ENCODE measurements around the gene PKNOX2. TPM values are rescaled to one million over a fixed set of nuclear protein-coding genes. Genes with fewer than 3 reads are reported as not detected.

The PKNOX2 gene
- total and polyA plus RNA-seq, 10 of the 15 experiments (the other 5 are each of a cell fraction or from before 2014, with no cell fraction given): not detected

DNA sequence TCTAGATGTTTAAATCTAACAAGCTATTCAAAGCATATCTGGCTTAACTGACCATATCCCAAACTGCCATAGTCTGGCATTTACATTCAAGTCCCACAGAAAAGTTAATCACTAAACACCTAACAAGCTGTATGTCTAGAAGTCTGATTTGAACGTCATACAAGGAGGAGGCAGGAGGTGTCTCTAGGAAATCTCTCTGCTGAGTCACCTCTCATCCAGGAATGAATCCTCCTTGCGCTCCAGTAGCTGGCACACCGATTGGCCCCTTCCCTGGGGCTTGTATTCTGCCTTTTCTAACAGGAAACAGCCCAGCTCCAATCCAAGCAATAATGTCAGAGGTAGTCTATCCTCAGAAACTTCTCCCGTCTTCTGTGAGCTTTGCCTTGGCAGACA lies 299.7 kb downstream of the PKNOX2 start:
- in situ Hi-C loops (cut with MboI): no loop called here
- H3K27ac ChIP-seq (ENCODE audit: control insufficient read depth, insufficient read depth): no peak overlapping the region

DNA sequence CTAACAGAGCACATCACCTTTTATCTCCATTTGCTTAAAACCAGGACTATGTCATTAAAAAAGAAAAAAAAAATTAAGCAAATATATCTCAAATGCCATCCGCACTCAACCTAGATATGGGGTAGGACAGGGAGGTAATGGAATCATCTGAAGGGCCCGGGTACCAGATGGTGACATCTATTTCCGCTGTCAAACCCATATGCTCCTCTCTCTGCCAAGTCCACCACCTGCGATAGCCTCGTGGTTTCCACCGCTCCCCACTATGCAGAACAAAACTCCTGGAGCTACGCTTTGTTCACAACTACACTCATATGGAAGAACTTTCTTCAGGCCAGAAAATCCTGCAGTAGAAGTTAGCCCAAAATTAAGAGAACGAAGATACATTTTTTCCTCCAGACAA lies 300.1 kb downstream of the PKNOX2 start:
- POLR2A ChIA-PET: no interaction called here
- CTCF ChIA-PET: interaction anchor here (0.9 to 5.6 kb wide), 3 partner anchors 9 to 35 kb away, joined by 3 to 34 read pairs (median 3); no protein-coding TSS in a partner anchor
- SMC1A ChIA-PET (ENCODE audit: uncharacterized antibody, unreplicated experiment): no interaction called here
- DNase-seq (ENCODE audit: low read depth, low spot score): no peak
- Histone ChIP-seq H3K4me2 (ENCODE audit: control insufficient read depth, insufficient read depth) (no peak overlapping the region), H3K27ac (ENCODE audit: control insufficient read depth, insufficient read depth) (no peak overlapping the region), H3K36me3 (ENCODE audit: control insufficient read depth in 2 of 2, insufficient read depth in 2 of 2, low read length in 1 of 2) (no peaks in the 10 kb centered on the region; a peak in 1 of 4 replicates), H3K9me3 (replicated peaks; ENCODE audit: control insufficient read depth, insufficient read depth, low read length) (no peaks in the 10 kb centered on the region), H3K9ac (ENCODE audit: control insufficient read depth, insufficient read depth, low read length) (no peak overlapping the region), H4K20me1 (ENCODE audit: control insufficient read depth, insufficient read depth) (no peaks in the 10 kb centered on the region), H3K4me1 (ENCODE audit: control insufficient read depth, insufficient read depth, low read length) (no peaks in the 10 kb centered on the region), H2AFZ (ENCODE audit: control insufficient read depth, low read depth, low read length) (no peak overlapping the region), H3K27me3 (replicated peaks in 1 of 2; ENCODE audit: control insufficient read depth in 2 of 2, insufficient read depth in 2 of 2, low read length in 1 of 2) (no peaks in the 10 kb centered on the region), H3K79me2 (ENCODE audit: control insufficient read depth, insufficient read depth, low read length) (no peaks in the 10 kb centered on the region), H3K4me3 (no peak overlapping the region)
- no TSS peak for BruUV-seq (replicated peaks)
- RAD21 ChIA-PET (ENCODE audit: unreplicated experiment): no interaction called here
- in situ Hi-C loops (cut with MboI) (no loop called here), intact Hi-C loops (cut with micrococcal nuclease; ENCODE audit: unreplicated experiment) (no loop called here)
- WGBS (ENCODE audit: insufficient coverage, insufficient replicate concordance, low lambda C conversion rate, missing lambda C conversion rate): 65% methylated on average over 8 of the region's 8 CpGs
- no peak for FAIRE-seq
- no peak for ATAC-seq
- TF ChIP-seq, protein P1, sequence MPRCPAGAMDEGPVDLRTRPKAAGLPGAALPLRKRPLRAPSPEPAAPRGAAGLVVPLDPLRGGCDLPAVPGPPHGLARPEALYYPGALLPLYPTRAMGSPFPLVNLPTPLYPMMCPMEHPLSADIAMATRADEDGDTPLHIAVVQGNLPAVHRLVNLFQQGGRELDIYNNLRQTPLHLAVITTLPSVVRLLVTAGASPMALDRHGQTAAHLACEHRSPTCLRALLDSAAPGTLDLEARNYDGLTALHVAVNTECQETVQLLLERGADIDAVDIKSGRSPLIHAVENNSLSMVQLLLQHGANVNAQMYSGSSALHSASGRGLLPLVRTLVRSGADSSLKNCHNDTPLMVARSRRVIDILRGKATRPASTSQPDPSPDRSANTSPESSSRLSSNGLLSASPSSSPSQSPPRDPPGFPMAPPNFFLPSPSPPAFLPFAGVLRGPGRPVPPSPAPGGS (IDR thresholded peaks at IDR 0.05; ENCODE audit: borderline replicate concordance, insufficient read depth, low read depth, low read length, poor library complexity, severe bottlenecking): no peak
- TF ChIP-seq RAD21 (IDR thresholded peaks at IDR 0.05; ENCODE audit: insufficient read depth, low read depth, low read length) (no peak), CHD2 (IDR thresholded peaks at IDR 0.05; ENCODE audit: borderline replicate concordance, low read depth, low read length) (no peak), JUND (IDR thresholded peaks at IDR 0.05; ENCODE audit: low read depth, low read length) (no peak), EED (IDR thresholded peaks at IDR 0.05; ENCODE audit: low read depth) (no peak), SMARCA5 (IDR thresholded peaks at IDR 0.05) (no peak)
- TF ChIP-seq, protein P2, sequence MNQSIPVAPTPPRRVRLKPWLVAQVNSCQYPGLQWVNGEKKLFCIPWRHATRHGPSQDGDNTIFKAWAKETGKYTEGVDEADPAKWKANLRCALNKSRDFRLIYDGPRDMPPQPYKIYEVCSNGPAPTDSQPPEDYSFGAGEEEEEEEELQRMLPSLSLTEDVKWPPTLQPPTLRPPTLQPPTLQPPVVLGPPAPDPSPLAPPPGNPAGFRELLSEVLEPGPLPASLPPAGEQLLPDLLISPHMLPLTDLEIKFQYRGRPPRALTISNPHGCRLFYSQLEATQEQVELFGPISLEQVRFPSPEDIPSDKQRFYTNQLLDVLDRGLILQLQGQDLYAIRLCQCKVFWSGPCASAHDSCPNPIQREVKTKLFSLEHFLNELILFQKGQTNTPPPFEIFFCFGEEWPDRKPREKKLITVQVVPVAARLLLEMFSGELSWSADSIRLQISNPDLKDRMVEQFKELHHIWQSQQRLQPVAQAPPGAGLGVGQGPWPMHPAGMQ (IDR thresholded peaks at IDR 0.05; ENCODE audit: borderline replicate concordance): no peak
- TF ChIP-seq, protein P3, sequence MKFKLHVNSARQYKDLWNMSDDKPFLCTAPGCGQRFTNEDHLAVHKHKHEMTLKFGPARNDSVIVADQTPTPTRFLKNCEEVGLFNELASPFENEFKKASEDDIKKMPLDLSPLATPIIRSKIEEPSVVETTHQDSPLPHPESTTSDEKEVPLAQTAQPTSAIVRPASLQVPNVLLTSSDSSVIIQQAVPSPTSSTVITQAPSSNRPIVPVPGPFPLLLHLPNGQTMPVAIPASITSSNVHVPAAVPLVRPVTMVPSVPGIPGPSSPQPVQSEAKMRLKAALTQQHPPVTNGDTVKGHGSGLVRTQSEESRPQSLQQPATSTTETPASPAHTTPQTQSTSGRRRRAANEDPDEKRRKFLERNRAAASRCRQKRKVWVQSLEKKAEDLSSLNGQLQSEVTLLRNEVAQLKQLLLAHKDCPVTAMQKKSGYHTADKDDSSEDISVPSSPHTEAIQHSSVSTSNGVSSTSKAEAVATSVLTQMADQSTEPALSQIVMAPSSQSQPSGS (IDR thresholded peaks at IDR 0.05; ENCODE audit: low read length): no peak

More for the DNA sequence above, 299.7 kb downstream of the PKNOX2 start:
- H3K9ac ChIP-seq (ENCODE audit: control insufficient read depth, insufficient read depth, low read length): no peak overlapping the region
- H3K79me2 ChIP-seq (ENCODE audit: control insufficient read depth, insufficient read depth, low read length): no peaks in the 10 kb centered on the region
- no peaks in the 10 kb centered on the region for H4K20me1 ChIP-seq (ENCODE audit: control insufficient read depth, insufficient read depth)
- CTCF ChIA-PET: interaction anchor here (0.9 to 5.6 kb wide), 2 partner anchors 9 to 12 kb away, joined by 3 to 34 read pairs; no protein-coding TSS in a partner anchor
- H3K36me3 ChIP-seq (ENCODE audit: control insufficient read depth in 2 of 2, insufficient read depth in 2 of 2, low read length in 1 of 2): no peaks in the 10 kb centered on the region; a peak in 1 of 4 replicates
- intact Hi-C loops (cut with micrococcal nuclease; ENCODE audit: unreplicated experiment): no loop called here
- no peak overlapping the region for H3K4me2 ChIP-seq (ENCODE audit: control insufficient read depth, insufficient read depth)
- TF ChIP-seq RCOR1 (conservative IDR thresholded peaks at IDR 0.05; ENCODE audit: low read depth, low read length) (no peak), SMC3 (IDR thresholded peaks at IDR 0.05; ENCODE audit: borderline replicate concordance, low read length) (no peak), JUND (IDR thresholded peaks at IDR 0.05; ENCODE audit: low read depth, low read length) (no peak), EED (IDR thresholded peaks at IDR 0.05; ENCODE audit: low read depth) (no peak), ASH2L (IDR thresholded peaks at IDR 0.05; ENCODE audit: borderline replicate concordance, low read depth) (no peak)
- TF ChIP-seq, protein P4, sequence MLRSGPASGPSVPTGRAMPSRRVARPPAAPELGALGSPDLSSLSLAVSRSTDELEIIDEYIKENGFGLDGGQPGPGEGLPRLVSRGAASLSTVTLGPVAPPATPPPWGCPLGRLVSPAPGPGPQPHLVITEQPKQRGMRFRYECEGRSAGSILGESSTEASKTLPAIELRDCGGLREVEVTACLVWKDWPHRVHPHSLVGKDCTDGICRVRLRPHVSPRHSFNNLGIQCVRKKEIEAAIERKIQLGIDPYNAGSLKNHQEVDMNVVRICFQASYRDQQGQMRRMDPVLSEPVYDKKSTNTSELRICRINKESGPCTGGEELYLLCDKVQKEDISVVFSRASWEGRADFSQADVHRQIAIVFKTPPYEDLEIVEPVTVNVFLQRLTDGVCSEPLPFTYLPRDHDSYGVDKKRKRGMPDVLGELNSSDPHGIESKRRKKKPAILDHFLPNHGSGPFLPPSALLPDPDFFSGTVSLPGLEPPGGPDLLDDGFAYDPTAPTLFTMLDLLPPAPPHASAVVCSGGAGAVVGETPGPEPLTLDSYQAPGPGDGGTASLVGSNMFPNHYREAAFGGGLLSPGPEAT (IDR thresholded peaks at IDR 0.05; ENCODE audit: low read depth): no peak
- no peaks in the 10 kb centered on the region for H3K27me3 ChIP-seq (replicated peaks in 1 of 2; ENCODE audit: control insufficient read depth in 2 of 2, insufficient read depth in 2 of 2, low read length in 1 of 2)
- H3K9me3 ChIP-seq (replicated peaks; ENCODE audit: control insufficient read depth, insufficient read depth, low read length): no peaks in the 10 kb centered on the region
- SMC1A ChIA-PET (ENCODE audit: uncharacterized antibody, unreplicated experiment): no interaction called here
- DNase-seq (ENCODE audit: low read depth, low spot score) (no peak), FAIRE-seq (no peak), ATAC-seq (no peak)
- no TSS peak for BruUV-seq (replicated peaks)
- no peak overlapping the region for H3K4me3 ChIP-seq
- H2AFZ ChIP-seq (ENCODE audit: control insufficient read depth, low read depth, low read length): no peak overlapping the region
- H3K4me1 ChIP-seq (ENCODE audit: control insufficient read depth, insufficient read depth, low read length): no peaks in the 10 kb centered on the region
- 15% methylated on average over 4 of the region's 4 CpGs for WGBS (ENCODE audit: insufficient coverage, insufficient replicate concordance, low lambda C conversion rate, missing lambda C conversion rate)
- POLR2A ChIA-PET: no interaction called here
- RAD21 ChIA-PET (ENCODE audit: unreplicated experiment): no interaction called here

Data from GM12878 (cell line).